ENCODE results near the gene SMIM7. TPM values are rescaled to one million over a fixed set of nuclear protein-coding genes. Genes with fewer than 3 reads are reported as not detected.

The SMIM7 gene
- total RNA-seq, 1 donor from 2014 or later, result 110 TPM

DNA sequence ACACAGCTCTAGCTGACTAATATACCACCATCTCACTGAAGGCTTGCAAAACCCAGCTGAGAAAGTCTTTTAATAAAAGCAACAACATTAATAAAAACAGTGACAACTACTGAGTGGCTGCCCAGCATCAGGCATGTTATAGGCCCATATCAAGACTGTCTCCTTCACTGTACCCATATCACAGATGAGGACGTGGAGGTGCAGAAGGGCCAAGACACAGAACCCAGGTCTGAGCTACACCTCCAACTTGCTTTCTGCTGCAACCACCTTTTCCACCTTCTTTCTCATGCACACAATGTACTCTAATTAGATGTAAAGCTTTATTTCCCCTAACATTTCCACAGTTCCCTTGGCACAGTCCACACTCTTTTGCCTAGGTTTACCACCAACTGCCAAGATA, 21.3 kb downstream of the SMIM7 start:
- TF ChIP-seq, protein P1, sequence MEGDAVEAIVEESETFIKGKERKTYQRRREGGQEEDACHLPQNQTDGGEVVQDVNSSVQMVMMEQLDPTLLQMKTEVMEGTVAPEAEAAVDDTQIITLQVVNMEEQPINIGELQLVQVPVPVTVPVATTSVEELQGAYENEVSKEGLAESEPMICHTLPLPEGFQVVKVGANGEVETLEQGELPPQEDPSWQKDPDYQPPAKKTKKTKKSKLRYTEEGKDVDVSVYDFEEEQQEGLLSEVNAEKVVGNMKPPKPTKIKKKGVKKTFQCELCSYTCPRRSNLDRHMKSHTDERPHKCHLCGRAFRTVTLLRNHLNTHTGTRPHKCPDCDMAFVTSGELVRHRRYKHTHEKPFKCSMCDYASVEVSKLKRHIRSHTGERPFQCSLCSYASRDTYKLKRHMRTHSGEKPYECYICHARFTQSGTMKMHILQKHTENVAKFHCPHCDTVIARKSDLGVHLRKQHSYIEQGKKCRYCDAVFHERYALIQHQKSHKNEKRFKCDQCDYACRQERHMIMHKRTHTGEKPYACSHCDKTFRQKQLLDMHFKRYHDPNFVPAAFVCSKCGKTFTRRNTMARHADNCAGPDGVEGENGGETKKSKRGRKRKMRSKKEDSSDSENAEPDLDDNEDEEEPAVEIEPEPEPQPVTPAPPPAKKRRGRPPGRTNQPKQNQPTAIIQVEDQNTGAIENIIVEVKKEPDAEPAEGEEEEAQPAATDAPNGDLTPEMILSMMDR (IDR thresholded peaks at IDR 0.05), result no peak
- CTCF ChIA-PET, result no interaction called here

DNA sequence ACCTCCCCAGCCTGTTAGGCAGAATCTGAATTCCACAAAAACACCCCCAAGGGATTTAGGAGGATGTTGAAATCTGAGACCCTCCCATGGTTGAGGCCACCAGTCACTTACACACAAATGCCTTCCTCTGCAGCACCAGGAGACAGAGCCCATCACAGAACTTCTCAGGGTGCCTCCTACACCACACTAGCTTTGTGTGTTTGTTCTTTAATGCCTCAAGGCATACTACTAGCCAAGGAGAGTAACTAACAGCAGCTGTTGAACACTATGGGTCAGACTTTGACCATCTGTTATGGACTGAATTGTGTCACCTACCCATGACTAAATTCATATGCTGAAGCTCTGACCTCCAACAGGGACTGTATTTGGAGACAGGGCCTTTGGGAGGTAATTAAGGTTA, 22.4 kb downstream of the SMIM7 start:
- Mint-ChIP-seq H3K4me3 (no peak overlapping the region), H3K27ac (peak overlapping the region; percentile 10), H3K27me3 (no peaks in the 10 kb centered on the region), H3K36me3 (ENCODE audit: low read depth) (peaks cover 68% of the 10 kb centered on the region), H3K4me1 (peaks cover 18% of the 10 kb centered on the region), H3K9me3 (no peaks in the 10 kb centered on the region)
- ChIA-PET POLR2A (interaction anchor here (0.7 to 0.8 kb wide), 2 partner anchors 52 to 105 kb away, joined by 3 to 5 read pairs; no protein-coding TSS in a partner anchor), CTCF (no interaction called here)
- no peak for ATAC-seq (ENCODE audit: low read depth)
- TF ChIP-seq, protein P1 (IDR thresholded peaks at IDR 0.05), result no peak
- intact Hi-C loops (cut with micrococcal nuclease), result no loop called here
- DNase-seq, result no peak

More for the DNA sequence above, 21.3 kb downstream of the SMIM7 start:
- Mint-ChIP-seq H3K4me3 (no peak overlapping the region), H3K4me1 (peaks cover 18% of the 10 kb centered on the region), H3K27me3 (no peaks in the 10 kb centered on the region), H3K9me3 (no peaks in the 10 kb centered on the region), H3K36me3 (ENCODE audit: low read depth) (peaks cover 75% of the 10 kb centered on the region), H3K27ac (peak overlapping the region; percentile 19)
- intact Hi-C loops (cut with micrococcal nuclease), result no loop called here
- ATAC-seq (ENCODE audit: low read depth), result no peak
- DNase-seq, result no peak
- POLR2A ChIA-PET, result interaction anchor here (0.5 to 0.9 kb wide), 2 partner anchors 16 to 51 kb away, joined by 3 read pairs; no protein-coding TSS in a partner anchor

DNA sequence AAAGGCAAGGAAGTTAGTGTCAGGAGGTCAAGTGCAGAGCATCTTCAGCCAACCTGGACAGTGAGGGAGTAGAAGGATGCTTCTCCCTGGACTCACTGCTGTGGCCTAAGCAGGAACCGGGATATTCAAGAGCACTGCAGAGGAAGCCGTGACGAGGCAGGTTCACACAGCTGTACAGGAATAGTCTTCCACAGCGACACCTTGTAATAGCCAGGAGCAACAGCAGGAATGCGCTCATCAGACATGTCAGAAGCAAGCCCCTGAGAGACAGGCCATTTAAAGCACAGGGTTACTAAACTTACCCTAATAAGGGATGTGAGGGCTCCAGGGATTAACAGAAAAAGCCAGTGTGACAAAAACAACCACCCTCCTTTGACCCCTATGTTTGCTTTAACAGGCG, 28.5 kb downstream of the SMIM7 start:
- intact Hi-C loops (cut with micrococcal nuclease), result no loop called here
- TF ChIP-seq, protein P1 (IDR thresholded peaks at IDR 0.05), result no peak
- no peak overlapping the region for H3K27ac Mint-ChIP-seq
- ChIA-PET CTCF (no interaction called here), POLR2A (interaction anchor here (11.4 kb wide), 1 partner anchor 45 kb away, joined by 242 read pairs; no protein-coding TSS in a partner anchor)
- H3K27me3 Mint-ChIP-seq, result no peaks in the 10 kb centered on the region
- peaks cover 40% of the 10 kb centered on the region for H3K36me3 Mint-ChIP-seq (ENCODE audit: low read depth)
- DNase-seq (no peak), ATAC-seq (ENCODE audit: low read depth) (no peak)
- no peaks in the 10 kb centered on the region for H3K9me3 Mint-ChIP-seq
- no peak overlapping the region for H3K4me3 Mint-ChIP-seq
- H3K4me1 Mint-ChIP-seq, result peaks cover 28% of the 10 kb centered on the region

DNA sequence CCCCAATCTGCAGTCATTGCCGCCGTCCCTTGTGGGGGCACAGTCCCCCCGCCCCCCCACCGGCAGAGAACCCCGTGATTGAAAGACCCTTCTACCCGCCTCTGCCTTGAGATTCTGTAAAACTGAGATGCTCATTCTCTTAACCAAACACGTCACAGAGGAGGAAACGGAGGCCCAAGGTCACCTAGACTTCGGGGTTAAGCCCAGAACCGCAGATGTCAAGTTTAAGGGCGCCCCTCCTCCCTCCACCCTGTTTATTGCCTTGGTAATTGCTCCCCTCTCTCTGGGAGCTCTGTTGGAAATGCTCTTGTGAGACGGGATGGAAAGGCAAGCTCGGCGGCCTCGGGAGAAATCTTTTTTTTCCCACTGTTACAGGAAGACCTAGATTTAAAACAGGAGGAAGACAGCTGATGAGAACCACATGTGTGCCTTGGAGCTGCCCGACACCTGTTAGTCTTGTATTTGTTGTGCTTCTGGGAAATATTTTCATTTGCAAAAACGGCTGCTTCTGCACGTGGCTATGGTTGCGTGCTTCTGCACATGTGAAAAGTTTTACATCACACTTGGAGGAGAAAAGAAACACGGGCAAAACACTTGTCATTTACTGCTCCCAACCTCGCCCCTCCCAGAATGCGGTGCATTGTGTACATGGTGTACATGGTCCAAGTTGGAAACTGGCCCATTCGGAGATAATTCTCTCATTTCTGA, 30.8 kb downstream of the SMIM7 start:
- TF ChIP-seq, protein P1 (IDR thresholded peaks at IDR 0.05), result no peak
- CTCF ChIA-PET, result interaction anchor here (1.1 to 2.0 kb wide), 5 partner anchors 30 to 56 kb away, joined by 3 to 6 read pairs (median 3); partner anchors contain the start of gene SMIM7

More for the DNA sequence above, 30.8 kb downstream of the SMIM7 start:
- no peak for ATAC-seq (ENCODE audit: low read depth)
- peaks cover 49% of the 10 kb centered on the region for H3K36me3 Mint-ChIP-seq (ENCODE audit: low read depth)
- no peaks in the 10 kb centered on the region for H3K9me3 Mint-ChIP-seq
- peak overlapping the region; percentile 98 for H3K4me3 Mint-ChIP-seq
- no peak for DNase-seq
- H3K27ac Mint-ChIP-seq, result peak overlapping the region; percentile 94
- peaks cover 43% of the 10 kb centered on the region for H3K4me1 Mint-ChIP-seq
- POLR2A ChIA-PET, result interaction anchor here (0.6 to 11.4 kb wide), 8 partner anchors 24 to 133 kb away, joined by 3 to 242 read pairs (median 6); partner anchors contain the start of genes C19orf44, CALR3, SLC35E1 and SMIM7
- no peaks in the 10 kb centered on the region for H3K27me3 Mint-ChIP-seq
- intact Hi-C loops (cut with micrococcal nuclease), result loop anchor here (1.0 to 10.0 kb wide), 9 partner anchors 18 to 432 kb away; partner anchors contain the start of genes AP1M1, C19orf44, CALR3 and CHERP

All from activated B cell treated with CpG ODN at 0.5 μM for 24 hours (primary cell).